ENCODE results near the gene ARMC9. TPM values are rescaled to one million over a fixed set of nuclear protein-coding genes. Genes with fewer than 3 reads are reported as not detected.
"Not testable (repeated sequence)": the region's sequence is repeated elsewhere in the genome, so short reads cannot be mapped to it uniquely, and the experiment has no call there.

Gene ARMC9
- total RNA-seq, 2 experiments from 2014 or later, result 3.0 TPM

- H3K27me3 Mint-ChIP-seq, result peaks cover 11% of the 10 kb centered on the region
- CTCF ChIA-PET, result interaction anchor here (1.0 to 6.0 kb wide), 7 partner anchors 12 to 303 kb away, joined by 3 to 32 read pairs (median 4); no protein-coding TSS in a partner anchor
- POLR2A ChIA-PET, result interaction anchor here (1.1 kb wide), 1 partner anchor 60 kb away, joined by 3 read pairs; no protein-coding TSS in a partner anchor
- peak overlapping the region; percentile 28 for H3K4me3 Mint-ChIP-seq
- H3K36me3 Mint-ChIP-seq; H3K27ac Mint-ChIP-seq; intact Hi-C loops (cut with micrococcal nuclease); H3K9me3 Mint-ChIP-seq: not testable (repeated sequence)
- peak; percentile 56 for DNase-seq
- peaks cover 12% of the 10 kb centered on the region for H3K4me1 Mint-ChIP-seq (ENCODE audit: low read depth)
Observed at GRCh38 chr2:231405601-231406367, 207.4 kb downstream of the ARMC9 start.

DNA sequence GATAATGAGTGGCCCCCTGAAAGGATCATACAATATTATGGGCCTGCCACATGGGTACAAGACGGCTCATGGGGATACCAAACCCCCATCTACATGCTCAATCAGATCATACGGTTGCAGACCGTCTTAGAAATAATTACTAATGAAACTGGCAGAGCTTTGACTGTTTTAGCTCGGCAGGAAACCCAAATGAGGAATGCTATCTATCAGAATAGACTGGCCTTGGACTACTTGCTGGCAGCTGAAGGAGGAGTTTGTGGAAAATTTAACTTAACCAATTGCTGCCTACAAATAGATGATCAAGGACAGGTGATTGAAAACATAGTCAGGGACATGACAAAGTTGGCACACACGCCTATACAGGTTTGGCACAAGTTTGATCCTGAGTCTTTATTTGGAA lies 209.3 kb downstream of the ARMC9 start:
- H3K27ac Mint-ChIP-seq; DNase-seq; intact Hi-C loops (cut with micrococcal nuclease); H3K4me3 Mint-ChIP-seq; H3K36me3 Mint-ChIP-seq: not testable (repeated sequence)
- Mint-ChIP-seq H3K4me1 (ENCODE audit: low read depth) (peaks cover 19% of the 10 kb centered on the region), H3K27me3 (peaks cover 18% of the 10 kb centered on the region), H3K9me3 (peaks cover 14% of the 10 kb centered on the region)
- CTCF ChIA-PET, result interaction anchor here (0.6 to 6.0 kb wide), 7 partner anchors 19 to 305 kb away, joined by 3 to 32 read pairs (median 3); no protein-coding TSS in a partner anchor
- POLR2A ChIA-PET, result interaction anchor here (1.1 kb wide), 1 partner anchor 18 kb away, joined by 3 read pairs; no protein-coding TSS in a partner anchor

DNA sequence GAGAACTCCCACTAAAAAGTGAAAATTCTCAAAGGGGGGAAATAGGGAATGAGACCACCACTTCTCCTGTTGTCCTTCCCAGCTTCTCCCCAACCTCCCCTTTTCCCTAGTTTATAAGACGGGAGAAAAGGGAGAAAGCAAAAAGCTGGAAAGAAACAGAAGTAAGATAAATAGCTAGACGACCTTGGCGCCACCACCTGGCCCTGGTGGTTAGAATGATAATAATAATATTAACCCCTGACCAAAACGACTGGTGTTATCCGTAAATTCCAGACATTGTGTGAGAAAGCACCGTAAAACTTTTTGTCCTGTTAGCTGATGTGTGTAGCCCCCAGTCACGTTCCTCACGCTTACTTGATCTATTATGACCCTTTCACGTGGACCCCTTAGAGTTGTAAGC lies 209.9 kb downstream of the ARMC9 start:
- not testable (repeated sequence) for H3K27ac Mint-ChIP-seq
- CTCF ChIA-PET, result interaction anchor here (0.6 to 6.0 kb wide), 4 partner anchors 11 to 180 kb away, joined by 3 to 32 read pairs (median 3); no protein-coding TSS in a partner anchor
- H3K9me3 Mint-ChIP-seq, result peaks cover 14% of the 10 kb centered on the region

DNA sequence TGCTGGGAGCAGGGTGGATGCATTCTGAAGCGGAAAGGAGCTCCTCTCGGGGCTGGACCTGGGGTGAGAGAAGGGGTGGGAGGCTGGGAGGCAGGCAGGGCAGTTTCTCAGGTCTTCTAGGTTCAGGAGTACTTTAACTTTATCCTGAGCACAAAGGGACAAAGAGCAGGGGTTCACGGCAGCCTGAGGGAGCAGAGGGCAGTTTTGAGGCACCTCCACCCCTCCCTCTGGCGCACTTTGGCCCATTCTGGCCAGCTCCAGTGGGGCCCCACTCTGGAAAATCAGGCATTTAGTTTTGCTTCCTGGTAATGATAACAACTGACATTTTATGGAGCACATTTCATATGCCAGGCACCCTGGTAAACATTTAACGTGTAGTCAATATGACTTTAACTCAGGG lies 211.3 kb downstream of the ARMC9 start:
- Mint-ChIP-seq H3K36me3 (peaks cover 6% of the 10 kb centered on the region), H3K27me3 (peaks cover 26% of the 10 kb centered on the region), H3K9me3 (peaks cover 14% of the 10 kb centered on the region), H3K4me3 (no peak overlapping the region), H3K27ac (no peak overlapping the region), H3K4me1 (ENCODE audit: low read depth) (peaks cover 19% of the 10 kb centered on the region)
- DNase-seq, result no peak
- intact Hi-C loops (cut with micrococcal nuclease), result loop anchor here (5.0 kb wide), 1 partner anchor 307 kb away; no protein-coding TSS in a partner anchor
- POLR2A ChIA-PET, result no interaction called here
- CTCF ChIA-PET, result no interaction called here

More for the DNA sequence above, 209.9 kb downstream of the ARMC9 start:
- DNase-seq; H3K4me3 Mint-ChIP-seq; intact Hi-C loops (cut with micrococcal nuclease); H3K36me3 Mint-ChIP-seq: not testable (repeated sequence)
- Mint-ChIP-seq H3K27me3 (peaks cover 21% of the 10 kb centered on the region), H3K4me1 (ENCODE audit: low read depth) (peaks cover 19% of the 10 kb centered on the region)
- POLR2A ChIA-PET, result interaction anchor here (1.1 kb wide), 1 partner anchor 18 kb away, joined by 3 read pairs; no protein-coding TSS in a partner anchor

DNA sequence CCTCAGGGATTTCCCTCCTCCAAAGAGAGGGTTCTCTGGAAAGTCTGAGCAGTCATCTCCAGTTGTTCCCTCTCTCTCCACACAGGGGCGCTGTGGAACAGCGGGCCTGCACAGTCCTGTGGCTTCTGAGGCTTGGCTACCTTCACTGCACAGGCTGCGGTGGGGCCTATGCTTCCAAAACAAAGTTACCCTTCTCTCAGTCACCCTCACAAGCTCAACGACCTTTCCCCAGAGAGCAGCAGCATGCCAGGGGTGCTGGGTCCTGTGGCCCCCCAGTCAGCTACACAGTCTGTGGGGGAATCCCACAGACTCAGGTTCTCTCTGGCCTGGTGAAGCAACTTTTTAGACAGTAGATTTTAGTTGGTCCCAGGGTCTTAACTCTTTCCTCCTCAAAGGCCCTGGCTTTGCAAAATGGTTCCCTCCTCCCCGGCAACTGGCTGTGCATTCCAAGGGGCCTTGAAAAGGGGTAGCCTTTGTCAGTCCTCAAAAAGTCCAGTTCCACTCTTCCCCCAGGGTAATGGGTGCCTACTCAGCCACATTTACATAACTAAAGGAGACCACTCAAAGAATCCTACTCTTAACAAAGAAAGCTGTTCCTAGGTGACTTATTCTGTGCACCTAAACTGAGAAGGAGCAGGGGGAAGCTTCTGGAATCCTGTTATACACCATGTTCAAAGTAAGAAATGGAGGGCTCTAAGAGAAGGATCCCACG lies 212.0 kb downstream of the ARMC9 start:
- intact Hi-C loops (cut with micrococcal nuclease), result loop anchor here (5.0 kb wide), 1 partner anchor 308 kb away; no protein-coding TSS in a partner anchor
- peaks cover 31% of the 10 kb centered on the region for H3K27me3 Mint-ChIP-seq
- CTCF ChIA-PET, result interaction anchor here (0.6 to 2.7 kb wide), 4 partner anchors 36 to 324 kb away, joined by 3 to 15 read pairs (median 6); no protein-coding TSS in a partner anchor

DNA sequence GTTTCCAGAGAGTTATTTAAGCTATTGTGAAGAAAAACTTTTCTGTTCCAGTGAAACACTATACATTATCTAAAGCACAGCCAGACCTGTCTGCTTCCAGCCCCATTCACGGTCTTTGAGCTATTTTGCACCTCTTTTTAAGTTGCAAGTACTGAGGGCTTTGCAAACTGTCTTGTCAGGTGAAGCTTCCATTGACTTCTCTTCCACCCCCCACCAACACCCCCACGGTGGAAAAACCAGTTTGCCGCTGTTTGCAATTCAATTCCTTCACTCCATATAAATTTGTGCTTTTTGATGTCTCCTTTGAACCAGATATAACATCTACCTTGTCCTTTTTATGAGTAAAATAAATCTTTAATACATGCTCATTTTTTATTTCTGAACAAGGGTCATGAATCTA lies 212.8 kb downstream of the ARMC9 start:
- H3K4me1 Mint-ChIP-seq (ENCODE audit: low read depth), result peaks cover 10% of the 10 kb centered on the region
- ChIA-PET POLR2A (no interaction called here), CTCF (interaction anchor here (0.6 to 2.7 kb wide), 4 partner anchors 35 to 324 kb away, joined by 3 to 15 read pairs (median 6); no protein-coding TSS in a partner anchor)
- intact Hi-C loops (cut with micrococcal nuclease), result loop anchor here (5.0 kb wide), 1 partner anchor 309 kb away; no protein-coding TSS in a partner anchor
- H3K36me3 Mint-ChIP-seq, result peaks cover 6% of the 10 kb centered on the region
- peaks cover 34% of the 10 kb centered on the region for H3K27me3 Mint-ChIP-seq
- H3K9me3 Mint-ChIP-seq, result peaks cover 14% of the 10 kb centered on the region
- DNase-seq, result no peak
- H3K27ac Mint-ChIP-seq, result no peak overlapping the region
- peak overlapping the region; percentile 29 for H3K4me3 Mint-ChIP-seq

More for the DNA sequence above, 212.0 kb downstream of the ARMC9 start:
- Mint-ChIP-seq H3K4me1 (ENCODE audit: low read depth) (peaks cover 18% of the 10 kb centered on the region), H3K36me3 (peaks cover 6% of the 10 kb centered on the region), H3K9me3 (peaks cover 14% of the 10 kb centered on the region), H3K27ac (no peak overlapping the region), H3K4me3 (no peak overlapping the region)
- POLR2A ChIA-PET, result no interaction called here
- peak; percentile 34 for DNase-seq

DNA sequence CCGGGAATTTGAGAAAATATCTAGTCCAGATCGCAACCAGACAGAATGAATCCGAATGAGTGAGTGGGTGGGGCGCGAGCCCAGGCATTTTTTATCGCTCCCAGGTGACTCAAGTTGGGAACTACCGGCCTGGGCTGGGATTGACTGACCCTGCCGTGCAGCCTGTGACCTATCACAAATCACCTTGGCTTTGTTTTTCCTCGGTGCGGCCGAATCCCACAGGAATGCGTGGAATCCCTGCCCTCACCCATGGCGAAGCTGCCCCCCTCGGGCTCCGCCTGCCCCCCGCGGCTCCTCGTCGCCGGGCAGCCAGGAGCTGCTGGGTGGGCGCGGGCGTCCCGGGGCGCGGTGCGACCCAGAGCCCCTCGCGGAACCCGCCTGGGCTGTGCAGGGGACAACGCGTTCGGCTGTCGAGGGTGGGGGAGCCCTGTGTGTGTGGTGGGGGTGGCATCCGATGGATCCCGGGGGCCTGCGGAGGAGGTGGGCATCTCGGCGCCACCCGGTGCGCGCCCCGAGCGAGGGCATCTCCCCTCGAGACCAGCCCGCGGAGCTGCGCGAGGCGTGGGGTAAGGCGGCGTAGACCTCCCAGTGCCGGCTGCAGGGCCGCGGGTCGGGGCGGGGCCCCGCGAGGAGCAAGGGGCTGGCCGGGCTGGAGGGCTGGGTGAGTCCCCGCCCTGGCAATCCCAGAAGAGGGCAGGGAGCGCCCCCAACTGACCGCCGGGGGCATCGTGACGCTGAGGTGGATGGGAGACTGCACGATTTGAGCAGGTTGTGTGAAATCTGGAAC lies 213.6 kb downstream of the ARMC9 start:
- Mint-ChIP-seq H3K4me1 (ENCODE audit: low read depth) (peaks cover 7% of the 10 kb centered on the region), H3K36me3 (peaks cover 6% of the 10 kb centered on the region), H3K27me3 (peaks cover 36% of the 10 kb centered on the region), H3K27ac (no peak overlapping the region), H3K9me3 (peaks cover 14% of the 10 kb centered on the region), H3K4me3 (peak overlapping the region; percentile 29)
- DNase-seq, result peak; percentile 79
- ChIA-PET POLR2A (interaction anchor here (0.5 kb wide), 1 partner anchor 135 kb away, joined by 5 read pairs; no protein-coding TSS in a partner anchor), CTCF (interaction anchor here (0.6 to 2.7 kb wide), 9 partner anchors 16 to 308 kb away, joined by 3 to 15 read pairs (median 3); partner anchors contain the start of gene B3GNT7)
- intact Hi-C loops (cut with micrococcal nuclease), result loop anchor here (1.0 to 5.0 kb wide), 4 partner anchors 41 to 310 kb away; no protein-coding TSS in a partner anchor

- Mint-ChIP-seq H3K27me3 (peaks cover 36% of the 10 kb centered on the region), H3K9me3 (peaks cover 14% of the 10 kb centered on the region), H3K4me1 (ENCODE audit: low read depth) (peaks cover 7% of the 10 kb centered on the region), H3K4me3 (no peak overlapping the region), H3K27ac (no peak overlapping the region), H3K36me3 (peaks cover 6% of the 10 kb centered on the region)
- no peak for DNase-seq
- CTCF ChIA-PET, result interaction anchor here (0.6 to 2.7 kb wide), 8 partner anchors 17 to 588 kb away, joined by 3 to 15 read pairs (median 4); partner anchors contain the start of gene B3GNT7
- intact Hi-C loops (cut with micrococcal nuclease), result loop anchor here (1.0 to 5.0 kb wide), 4 partner anchors 40 to 310 kb away; no protein-coding TSS in a partner anchor
- POLR2A ChIA-PET, result no interaction called here
Observed at GRCh38 chr2:231412618-231412963, 214.2 kb downstream of the ARMC9 start.

- peaks cover 36% of the 10 kb centered on the region for H3K27me3 Mint-ChIP-seq
- no peak overlapping the region for H3K4me3 Mint-ChIP-seq
- H3K27ac Mint-ChIP-seq, result no peak overlapping the region
- intact Hi-C loops (cut with micrococcal nuclease), result loop anchor here (2.0 to 5.0 kb wide), 3 partner anchors 39 to 311 kb away; no protein-coding TSS in a partner anchor
- ChIA-PET CTCF (interaction anchor here (0.9 to 1.7 kb wide), 2 partner anchors 38 to 589 kb away, joined by 5 to 7 read pairs; no protein-coding TSS in a partner anchor), POLR2A (no interaction called here)
- peaks cover 6% of the 10 kb centered on the region for H3K36me3 Mint-ChIP-seq
- no peak for DNase-seq
- peaks cover 14% of the 10 kb centered on the region for H3K9me3 Mint-ChIP-seq
- peaks cover 7% of the 10 kb centered on the region for H3K4me1 Mint-ChIP-seq (ENCODE audit: low read depth)
Observed at GRCh38 chr2:231413456-231413855, 215.0 kb downstream of the ARMC9 start.

GRCh38 chr2:231413921-231414476 lies 215.6 kb downstream of the ARMC9 start:
- Mint-ChIP-seq H3K4me1 (ENCODE audit: low read depth) (peaks cover 7% of the 10 kb centered on the region), H3K9me3 (peaks cover 14% of the 10 kb centered on the region), H3K4me3 (no peak overlapping the region), H3K27me3 (peaks cover 36% of the 10 kb centered on the region), H3K36me3 (peaks cover 6% of the 10 kb centered on the region), H3K27ac (no peak overlapping the region)
- ChIA-PET CTCF (no interaction called here), POLR2A (no interaction called here)
- intact Hi-C loops (cut with micrococcal nuclease), result loop anchor here (2.0 to 5.0 kb wide), 3 partner anchors 39 to 312 kb away; no protein-coding TSS in a partner anchor
- DNase-seq, result no peak

- peaks cover 14% of the 10 kb centered on the region for H3K9me3 Mint-ChIP-seq
- DNase-seq, result no peak
- H3K4me1 Mint-ChIP-seq (ENCODE audit: low read depth), result peaks cover 7% of the 10 kb centered on the region
- POLR2A ChIA-PET, result no interaction called here
- intact Hi-C loops (cut with micrococcal nuclease), result no loop called here
- H3K36me3 Mint-ChIP-seq, result peaks cover 6% of the 10 kb centered on the region
- H3K27ac Mint-ChIP-seq, result no peak overlapping the region
- peaks cover 33% of the 10 kb centered on the region for H3K27me3 Mint-ChIP-seq
- no peak overlapping the region for H3K4me3 Mint-ChIP-seq
- CTCF ChIA-PET, result no interaction called here
Observed at GRCh38 chr2:231415029-231415428, 216.6 kb downstream of the ARMC9 start.

All from activated CD4-positive, alpha-beta memory T cell treated with anti-CD3 and anti-CD28 coated beads for 36 hours (primary cell).